ENCODE measurements around the gene LTB. TPM values are rescaled to one million over a fixed set of nuclear protein-coding genes. Genes with fewer than 3 reads are reported as not detected.

LTB gene
- total and polyA plus RNA-seq, 2 of the 13 experiments (the other 11 are each of a cell fraction or from before 2014, with no cell fraction given), result 0.09 to 0.22 TPM

- TF ChIP-seq, protein P1, sequence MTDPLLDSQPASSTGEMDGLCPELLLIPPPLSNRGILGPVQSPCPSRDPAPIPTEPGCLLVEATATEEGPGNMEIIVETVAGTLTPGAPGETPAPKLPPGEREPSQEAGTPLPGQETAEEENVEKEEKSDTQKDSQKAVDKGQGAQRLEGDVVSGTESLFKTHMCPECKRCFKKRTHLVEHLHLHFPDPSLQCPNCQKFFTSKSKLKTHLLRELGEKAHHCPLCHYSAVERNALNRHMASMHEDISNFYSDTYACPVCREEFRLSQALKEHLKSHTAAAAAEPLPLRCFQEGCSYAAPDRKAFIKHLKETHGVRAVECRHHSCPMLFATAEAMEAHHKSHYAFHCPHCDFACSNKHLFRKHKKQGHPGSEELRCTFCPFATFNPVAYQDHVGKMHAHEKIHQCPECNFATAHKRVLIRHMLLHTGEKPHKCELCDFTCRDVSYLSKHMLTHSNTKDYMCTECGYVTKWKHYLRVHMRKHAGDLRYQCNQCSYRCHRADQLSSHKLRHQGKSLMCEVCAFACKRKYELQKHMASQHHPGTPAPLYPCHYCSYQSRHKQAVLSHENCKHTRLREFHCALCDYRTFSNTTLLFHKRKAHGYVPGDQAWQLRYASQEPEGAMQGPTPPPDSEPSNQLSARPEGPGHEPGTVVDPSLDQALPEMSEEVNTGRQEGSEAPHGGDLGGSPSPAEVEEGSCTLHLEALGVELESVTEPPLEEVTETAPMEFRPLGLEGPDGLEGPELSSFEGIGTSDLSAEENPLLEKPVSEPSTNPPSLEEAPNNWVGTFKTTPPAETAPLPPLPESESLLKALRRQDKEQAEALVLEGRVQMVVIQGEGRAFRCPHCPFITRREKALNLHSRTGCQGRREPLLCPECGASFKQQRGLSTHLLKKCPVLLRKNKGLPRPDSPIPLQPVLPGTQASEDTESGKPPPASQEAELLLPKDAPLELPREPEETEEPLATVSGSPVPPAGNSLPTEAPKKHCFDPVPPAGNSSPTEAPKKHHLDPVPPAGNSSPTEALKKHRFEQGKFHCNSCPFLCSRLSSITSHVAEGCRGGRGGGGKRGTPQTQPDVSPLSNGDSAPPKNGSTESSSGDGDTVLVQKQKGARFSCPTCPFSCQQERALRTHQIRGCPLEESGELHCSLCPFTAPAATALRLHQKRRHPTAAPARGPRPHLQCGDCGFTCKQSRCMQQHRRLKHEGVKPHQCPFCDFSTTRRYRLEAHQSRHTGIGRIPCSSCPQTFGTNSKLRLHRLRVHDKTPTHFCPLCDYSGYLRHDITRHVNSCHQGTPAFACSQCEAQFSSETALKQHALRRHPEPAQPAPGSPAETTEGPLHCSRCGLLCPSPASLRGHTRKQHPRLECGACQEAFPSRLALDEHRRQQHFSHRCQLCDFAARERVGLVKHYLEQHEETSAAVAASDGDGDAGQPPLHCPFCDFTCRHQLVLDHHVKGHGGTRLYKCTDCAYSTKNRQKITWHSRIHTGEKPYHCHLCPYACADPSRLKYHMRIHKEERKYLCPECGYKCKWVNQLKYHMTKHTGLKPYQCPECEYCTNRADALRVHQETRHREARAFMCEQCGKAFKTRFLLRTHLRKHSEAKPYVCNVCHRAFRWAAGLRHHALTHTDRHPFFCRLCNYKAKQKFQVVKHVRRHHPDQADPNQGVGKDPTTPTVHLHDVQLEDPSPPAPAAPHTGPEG (CRISPR knock-in tag; IDR thresholded peaks at IDR 0.05), result peak; percentile 59; the same call in 1 of the 2 replicates
- no peak for TF ChIP-seq SOX6 (IDR thresholded peaks at IDR 0.05)
- peak; percentile 62 for TF ChIP-seq SOX6 (CRISPR knock-in tag; IDR thresholded peaks at IDR 0.05)
- TF ChIP-seq GLMP (CRISPR knock-in tag; IDR thresholded peaks at IDR 0.05; ENCODE audit: borderline replicate concordance), result no peak
- TF ChIP-seq ZNF230 (CRISPR knock-in tag; IDR thresholded peaks at IDR 0.05), result peak; percentile 66; the same call in 1 of the 2 replicates
- TF ChIP-seq REL (CRISPR knock-in tag; conservative IDR thresholded peaks at IDR 0.05), result 0 out of 2 replicates have a peak, but pooled peaks have one; percentile 64
- no peak for TF ChIP-seq SIN3B (IDR thresholded peaks at IDR 0.05; ENCODE audit: low read length)
- TF ChIP-seq NR0B2 (CRISPR knock-in tag; IDR thresholded peaks at IDR 0.05), result peak; percentile 58
- TF ChIP-seq NR2F6 (IDR thresholded peaks at IDR 0.05), result peak; percentile 9; the same call in 1 of the 2 replicates
- 0 out of 2 replicates have a peak, but pooled peaks have one; percentile 9 for TF ChIP-seq NR2F6 (CRISPR knock-in tag; IDR thresholded peaks at IDR 0.05)
- TF ChIP-seq SNAPC2 (CRISPR knock-in tag; IDR thresholded peaks at IDR 0.05), result peak; percentile 90
- TF ChIP-seq ZNF543 (CRISPR knock-in tag; IDR thresholded peaks at IDR 0.05), result peak; percentile 27; the same call in 1 of the 2 replicates
- TF ChIP-seq KAT2B (IDR thresholded peaks at IDR 0.05; ENCODE audit: borderline replicate concordance, low read depth, low read length), result no peak
- TF ChIP-seq RXRA (CRISPR knock-in tag; IDR thresholded peaks at IDR 0.05), result peak; percentile 47; the same call in 1 of the 2 replicates
- TF ChIP-seq, protein P2, sequence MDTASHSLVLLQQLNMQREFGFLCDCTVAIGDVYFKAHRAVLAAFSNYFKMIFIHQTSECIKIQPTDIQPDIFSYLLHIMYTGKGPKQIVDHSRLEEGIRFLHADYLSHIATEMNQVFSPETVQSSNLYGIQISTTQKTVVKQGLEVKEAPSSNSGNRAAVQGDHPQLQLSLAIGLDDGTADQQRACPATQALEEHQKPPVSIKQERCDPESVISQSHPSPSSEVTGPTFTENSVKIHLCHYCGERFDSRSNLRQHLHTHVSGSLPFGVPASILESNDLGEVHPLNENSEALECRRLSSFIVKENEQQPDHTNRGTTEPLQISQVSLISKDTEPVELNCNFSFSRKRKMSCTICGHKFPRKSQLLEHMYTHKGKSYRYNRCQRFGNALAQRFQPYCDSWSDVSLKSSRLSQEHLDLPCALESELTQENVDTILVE (CRISPR knock-in tag; IDR thresholded peaks at IDR 0.05), result peak; percentile 68; the same call in 1 of the 2 replicates
- no peak for TF ChIP-seq FOXP1 (IDR thresholded peaks at IDR 0.05)
- TF ChIP-seq FOXP1 (CRISPR knock-in tag; IDR thresholded peaks at IDR 0.05), result no peak
- TF ChIP-seq, protein P3, sequence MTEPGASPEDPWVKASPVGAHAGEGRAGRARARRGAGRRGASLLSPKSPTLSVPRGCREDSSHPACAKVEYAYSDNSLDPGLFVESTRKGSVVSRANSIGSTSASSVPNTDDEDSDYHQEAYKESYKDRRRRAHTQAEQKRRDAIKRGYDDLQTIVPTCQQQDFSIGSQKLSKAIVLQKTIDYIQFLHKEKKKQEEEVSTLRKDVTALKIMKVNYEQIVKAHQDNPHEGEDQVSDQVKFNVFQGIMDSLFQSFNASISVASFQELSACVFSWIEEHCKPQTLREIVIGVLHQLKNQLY (CRISPR knock-in tag; IDR thresholded peaks at IDR 0.05), result peak; percentile 48; the same call in 1 of the 2 replicates
- peak; percentile 88; the same call in 1 of the 2 replicates for TF ChIP-seq ZNF710 (CRISPR knock-in tag; IDR thresholded peaks at IDR 0.05; ENCODE audit: borderline replicate concordance)
Observed at GRCh38 chr6:31580807-31581433, 1.3 kb downstream of the LTB start (continued).
